ENCODE results near the gene NAP1L4.

NAP1L4 gene

DNA sequence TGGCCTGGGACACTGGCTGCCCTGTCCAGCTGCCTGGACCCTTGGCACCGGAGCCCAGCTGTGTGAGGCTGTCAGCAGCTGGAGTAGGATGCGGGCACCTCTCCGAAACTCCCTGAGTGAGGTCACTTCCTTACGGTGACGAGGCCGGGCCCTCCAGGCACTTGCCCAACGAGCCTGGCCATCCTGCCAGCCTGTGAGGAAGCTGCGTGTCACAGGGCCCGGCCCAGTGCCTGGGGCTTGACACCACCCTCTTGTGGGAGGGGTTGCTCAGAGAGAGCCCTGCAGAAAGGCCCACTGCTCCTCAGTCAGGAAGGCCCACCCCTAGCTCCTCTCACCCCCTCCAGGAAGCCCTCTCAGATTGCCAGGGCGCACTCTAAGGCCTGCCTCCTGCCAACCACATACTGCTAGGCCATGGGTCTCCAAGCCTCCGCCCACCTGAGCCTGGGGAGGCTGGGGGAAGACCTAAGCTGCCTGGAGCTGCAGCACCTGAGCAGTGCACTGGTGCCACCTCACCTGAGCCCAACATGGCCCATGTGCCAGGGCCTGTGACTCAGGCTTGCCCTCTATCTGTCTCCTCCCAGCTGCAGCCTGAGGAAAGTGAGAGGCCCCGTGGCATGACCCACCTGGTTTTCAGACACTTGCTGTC is 58.6 kb downstream of the NAP1L4 start:
- peak; percentile 67 for DNase-seq

DNA sequence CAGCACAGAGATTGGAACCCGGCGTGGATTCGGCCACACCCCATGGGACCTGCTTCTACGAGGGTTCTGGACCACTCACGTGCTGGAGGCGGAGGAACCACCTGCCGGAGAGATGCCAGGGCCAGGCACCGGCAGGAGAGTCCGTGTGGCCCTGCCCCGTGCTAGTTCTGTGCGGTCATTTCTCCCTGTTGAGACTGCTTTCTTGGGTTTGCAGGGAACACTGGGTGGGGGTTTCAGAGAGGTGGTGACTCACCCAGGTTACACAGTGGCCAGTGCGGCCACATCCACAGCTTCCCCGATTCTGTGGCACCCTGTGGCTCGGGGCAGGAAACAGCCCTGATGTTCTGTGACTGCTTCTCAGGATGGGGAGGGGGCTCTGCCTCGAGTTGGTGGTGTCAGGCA is 59.3 kb downstream of the NAP1L4 start:
- DNase-seq = no peak

DNA sequence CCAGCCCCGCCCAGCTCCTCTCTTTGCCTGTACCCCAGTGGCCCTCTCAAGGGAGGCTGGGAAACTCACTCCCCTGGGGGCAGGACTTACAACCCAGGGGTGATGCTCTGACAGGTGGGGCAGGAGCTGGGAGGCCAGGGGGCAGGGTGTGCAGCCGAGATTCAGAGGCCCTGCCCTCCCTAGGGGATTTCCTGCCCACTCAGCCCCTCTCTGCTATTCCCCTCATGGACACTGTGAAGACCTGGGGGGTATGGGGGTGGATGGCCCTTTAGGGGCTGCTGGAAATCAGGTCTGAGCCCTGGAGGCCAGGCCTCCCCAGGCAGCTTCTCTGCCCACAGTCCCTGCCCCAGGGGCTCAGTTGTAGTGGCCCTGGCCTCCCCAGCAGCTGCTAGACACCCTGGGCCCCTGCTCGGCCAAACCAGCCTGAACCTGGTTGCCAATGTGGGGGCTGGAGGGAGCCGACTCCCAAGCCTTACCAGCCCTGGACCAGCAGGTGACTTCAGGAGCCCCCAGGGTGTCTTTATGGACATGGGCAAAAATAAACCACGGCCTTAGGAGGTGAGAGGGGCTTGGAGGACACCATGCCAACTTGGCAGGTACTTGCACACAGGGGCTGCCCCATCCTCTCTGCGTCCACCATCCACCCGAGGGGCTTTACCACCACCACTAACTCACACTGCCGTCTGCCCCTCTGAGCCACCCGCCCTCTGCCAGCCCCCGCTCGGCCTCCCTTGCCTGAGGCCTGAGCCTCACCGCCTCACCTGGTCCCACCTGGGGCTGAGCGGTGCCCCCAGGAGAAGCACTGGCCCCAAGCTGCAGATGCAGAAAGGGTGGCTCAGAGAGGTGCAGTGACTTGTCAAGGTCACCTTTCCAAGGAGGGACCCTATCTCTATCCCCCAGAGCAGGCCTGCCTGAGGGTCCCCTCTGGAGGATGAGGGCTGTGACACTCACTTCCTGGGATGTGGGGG is 60.1 kb downstream of the NAP1L4 start:
- DNase-seq = no peak

DNA sequence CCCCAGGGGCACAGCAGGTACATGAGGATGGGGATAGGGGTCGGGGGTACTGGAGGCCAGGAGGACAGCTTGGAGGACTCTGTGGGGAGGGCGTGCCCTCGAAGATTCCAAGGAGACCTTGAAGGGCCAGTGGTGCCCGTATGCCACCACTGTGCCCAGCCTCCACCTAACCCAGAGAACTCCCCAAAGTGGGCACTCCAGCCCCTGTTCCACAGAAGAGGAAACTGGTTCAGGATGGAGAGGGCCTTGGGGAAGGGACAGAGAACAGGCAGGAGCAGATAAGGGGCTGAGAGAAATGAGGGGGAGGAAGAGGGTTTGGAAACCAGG is 60.7 kb downstream of the NAP1L4 start:
- no peak for DNase-seq

DNA sequence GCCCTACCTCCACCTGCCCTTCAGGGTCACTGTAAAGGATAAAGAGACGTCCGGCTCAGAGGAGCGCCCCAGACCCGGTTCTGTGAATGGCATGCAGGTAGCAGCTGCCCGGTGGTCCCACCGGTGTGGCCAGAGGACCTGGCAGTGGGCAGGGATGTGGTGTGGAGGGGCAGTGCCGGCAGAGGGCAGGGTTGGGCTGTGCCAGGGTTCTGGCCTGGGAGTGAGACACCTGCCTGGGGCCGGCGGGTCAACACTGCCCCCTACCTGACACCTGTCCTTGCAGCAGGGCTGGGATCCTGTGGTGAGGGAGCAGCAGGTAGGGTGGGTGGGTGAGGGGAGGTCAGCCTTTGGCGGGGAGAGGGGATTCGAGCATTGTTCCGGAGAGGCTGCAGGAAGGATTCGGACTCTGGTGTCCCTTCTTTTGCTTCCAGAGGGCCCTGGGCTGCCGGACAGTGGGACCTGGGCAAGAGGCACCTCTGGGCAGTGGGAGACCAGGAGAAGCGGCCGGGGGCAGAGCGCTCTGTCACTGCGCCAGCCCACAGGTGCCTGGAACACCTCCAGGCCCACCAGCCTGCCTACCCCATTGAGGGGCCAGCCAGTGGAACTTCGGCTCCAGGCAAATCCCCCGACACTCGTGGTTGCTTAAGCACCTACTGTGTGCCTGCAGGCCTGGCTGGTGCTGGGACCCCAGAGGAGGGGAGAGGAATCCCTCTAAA is 61.3 kb downstream of the NAP1L4 start:
- DNase-seq = peak; percentile 46

DNA sequence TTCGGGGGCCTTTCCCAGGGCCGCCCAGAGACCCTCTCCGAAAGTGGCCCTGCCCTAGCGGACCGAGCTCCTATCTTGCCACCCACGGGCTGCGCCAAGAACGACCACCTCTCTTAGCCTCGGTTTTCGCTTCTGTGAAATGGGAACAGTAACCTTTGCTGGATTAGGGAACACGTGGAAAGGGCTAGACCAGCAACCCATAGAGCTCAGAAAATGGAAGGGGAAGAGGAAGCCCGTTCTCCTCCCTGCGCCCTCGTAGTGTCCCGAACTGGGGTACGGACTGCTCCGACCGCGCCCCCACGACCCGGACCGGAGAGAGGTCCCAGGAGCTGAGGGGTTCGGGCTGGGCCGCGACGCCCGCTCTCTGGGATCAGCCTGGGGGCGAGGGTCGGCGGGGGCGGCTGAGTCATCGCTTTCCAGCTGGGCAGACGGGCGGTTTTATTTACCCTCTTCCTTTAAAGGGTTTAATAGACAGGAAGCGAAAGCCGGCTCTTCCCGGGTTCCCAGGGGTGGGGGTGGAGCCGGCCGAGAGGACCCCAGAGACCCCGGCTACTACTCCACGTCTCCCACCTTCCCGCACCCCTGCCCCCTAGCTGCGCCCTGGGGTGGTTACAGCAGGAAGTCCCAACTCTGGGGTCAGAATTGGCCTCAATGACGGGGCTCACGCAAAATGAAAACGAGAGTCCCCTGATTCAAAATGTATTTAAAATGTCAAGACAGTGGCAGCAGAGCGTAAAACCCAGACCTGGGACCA is 62.0 kb downstream of the NAP1L4 start:
- DNase-seq = peak; percentile 46

DNA sequence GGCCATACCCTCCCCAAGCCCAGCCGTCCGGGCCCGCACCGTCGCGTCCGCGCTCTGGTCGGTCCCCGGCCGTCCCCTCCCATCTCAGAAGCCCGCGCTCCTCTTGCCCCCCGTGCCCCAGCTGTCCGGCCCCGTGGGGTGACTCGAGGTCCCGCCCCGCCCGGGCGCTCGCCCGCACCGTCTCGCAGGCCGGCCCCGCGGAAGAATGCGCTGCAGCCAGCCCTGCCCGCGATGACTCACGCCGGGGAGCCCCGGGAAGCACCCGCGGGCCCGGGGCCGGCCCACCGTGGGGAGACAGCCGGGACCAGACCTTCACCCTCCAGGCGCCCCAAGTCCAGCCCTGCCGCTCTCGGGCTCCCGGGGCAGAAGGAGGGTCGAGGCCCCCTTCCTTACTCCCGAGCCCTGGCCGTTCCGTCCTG is 62.6 kb downstream of the NAP1L4 start:
- peak; percentile 45 for DNase-seq

DNA sequence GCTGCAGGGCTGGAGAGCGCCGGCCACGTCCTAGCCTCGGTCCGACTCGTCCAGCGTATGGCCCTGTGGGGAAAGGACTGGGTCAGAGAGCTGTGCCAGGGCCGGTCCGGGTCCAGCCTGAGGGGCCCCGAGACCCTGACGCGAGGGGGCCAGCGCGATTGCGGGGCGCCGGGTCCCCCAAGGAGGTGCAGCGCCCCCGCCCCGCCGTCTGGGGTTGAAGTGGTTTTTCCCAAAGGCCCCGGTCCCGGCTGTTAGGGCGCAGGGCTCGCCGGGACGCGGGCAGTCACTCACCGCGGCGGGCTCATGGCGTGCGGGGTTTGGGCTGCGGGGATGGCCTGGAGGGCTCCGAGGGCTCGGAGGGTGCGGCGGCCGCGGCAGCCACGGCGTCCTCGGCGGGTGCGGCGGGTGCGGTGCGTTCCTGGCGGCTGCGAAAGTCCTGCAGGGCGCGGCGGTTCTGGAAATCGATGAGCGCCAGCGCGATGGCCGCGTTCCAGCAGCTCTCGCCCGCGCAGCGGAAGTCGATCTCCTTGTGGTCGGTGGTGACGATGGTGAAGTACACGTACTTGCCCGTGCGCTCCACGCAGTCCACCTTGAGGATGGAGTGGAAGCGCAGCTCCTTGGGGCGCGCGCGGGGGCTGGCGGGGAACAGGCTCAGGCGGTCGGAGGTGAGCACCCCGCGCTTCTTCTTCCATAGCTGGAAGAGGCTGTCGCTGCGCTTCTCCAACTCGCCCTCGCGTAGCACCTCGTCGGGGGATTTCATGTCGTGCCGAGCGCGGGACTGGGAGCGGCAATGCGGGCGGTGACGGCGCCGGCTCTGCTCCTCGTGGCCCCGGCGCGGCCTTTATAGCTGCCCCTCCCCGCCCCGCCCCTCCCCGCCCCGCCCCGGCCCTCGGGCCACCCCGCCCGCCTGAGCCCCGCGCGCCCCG is 63.3 kb downstream of the NAP1L4 start, which contains the start of gene PHLDA2:
Gene PHLDA2 (minus strand): TSS at position 816 of the 926 bp plus-strand sequence. CDS start 56 bp downstream, at position 760.
- peak; percentile 66 for DNase-seq

DNA sequence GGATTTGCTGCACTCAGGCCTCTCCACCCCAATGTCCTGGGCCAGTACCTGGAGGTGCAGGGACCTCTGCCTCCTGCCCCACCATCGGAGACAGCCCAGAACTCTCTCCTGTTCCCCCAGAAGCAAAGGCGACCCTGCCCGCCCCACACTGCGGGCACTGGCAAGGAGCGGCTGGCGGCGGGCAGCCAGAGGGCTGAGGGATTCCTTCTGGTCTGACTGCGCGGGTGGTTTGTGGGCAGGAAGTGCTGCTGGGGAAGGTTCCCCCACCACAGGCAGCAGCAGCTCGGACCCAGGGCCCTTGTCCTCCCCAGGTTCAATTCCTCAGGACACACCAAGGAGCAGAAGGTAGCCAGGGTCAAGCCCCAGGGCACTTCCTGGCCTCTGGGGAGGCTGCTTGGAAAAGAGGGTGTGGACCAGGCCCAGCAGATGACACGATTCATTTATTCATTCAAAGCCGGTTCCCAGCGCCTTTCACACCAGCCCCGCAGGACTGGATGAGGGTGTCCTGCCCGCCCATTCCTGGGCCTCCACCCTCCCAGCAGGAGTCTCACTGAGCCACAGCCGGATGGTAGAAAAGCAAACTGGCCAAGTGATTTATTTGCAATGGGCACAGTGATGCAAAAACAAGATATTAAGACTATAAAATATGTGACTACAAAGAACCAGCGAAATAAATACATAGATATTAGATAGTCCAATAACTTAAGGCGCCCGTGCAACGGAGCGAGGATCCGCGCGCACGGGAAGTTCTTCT is 64.1 kb downstream of the NAP1L4 start:
- no peak for DNase-seq

DNA sequence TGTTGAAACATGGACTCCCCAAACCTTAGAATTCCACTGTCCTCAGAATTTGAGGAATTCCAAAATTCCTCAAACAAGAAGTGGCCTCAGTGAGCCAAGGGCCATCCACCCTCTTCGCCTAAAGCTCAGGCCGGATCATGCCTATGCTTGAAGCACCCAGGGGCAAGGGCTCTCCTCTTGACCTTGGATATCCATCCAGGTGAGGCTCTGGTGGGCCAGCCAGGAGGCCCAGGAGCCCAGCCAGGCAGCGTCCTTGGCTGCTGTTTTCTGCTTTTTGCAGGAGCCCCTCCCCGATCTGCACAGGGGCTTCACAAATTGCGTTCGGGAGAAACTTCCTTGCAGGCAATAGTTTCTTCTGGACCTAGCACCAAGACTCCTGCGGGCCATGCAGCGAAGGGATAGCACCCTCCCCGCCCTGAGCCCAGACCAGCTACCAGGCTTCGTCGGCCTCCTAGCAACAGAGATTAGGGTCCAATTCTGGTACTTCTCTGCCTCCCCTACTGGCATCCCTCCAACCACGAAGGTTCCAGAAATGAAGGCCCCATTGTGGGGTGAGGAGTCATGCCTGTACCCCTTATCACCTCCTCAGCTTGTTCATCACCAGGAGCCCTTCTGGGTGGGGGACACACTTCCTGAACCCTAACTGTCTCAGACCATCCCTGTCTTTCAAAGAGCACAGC is 64.9 kb downstream of the NAP1L4 start:
- no peak for DNase-seq

DNA sequence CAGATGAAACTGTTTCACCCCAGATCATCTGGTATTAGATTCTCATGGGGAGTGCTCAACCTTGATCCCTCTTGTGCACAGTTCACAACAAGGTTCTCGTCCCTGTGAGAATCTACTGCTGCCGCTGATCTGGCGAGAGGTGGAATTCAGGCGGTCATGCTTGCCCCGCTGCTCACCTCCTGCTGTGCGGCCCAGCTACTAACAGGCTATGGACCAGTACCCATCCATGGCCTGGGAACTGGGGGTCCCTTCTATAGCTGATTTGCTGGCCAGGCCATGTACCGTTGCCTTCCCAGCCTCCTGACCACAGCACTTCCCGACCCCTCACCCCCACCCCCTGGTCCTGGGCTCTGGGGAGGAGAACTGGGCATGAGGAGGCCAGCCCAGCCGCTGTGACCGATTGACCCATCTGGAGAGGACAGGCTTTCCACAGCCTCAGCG is 65.5 kb downstream of the NAP1L4 start:
- DNase-seq = no peak

DNA sequence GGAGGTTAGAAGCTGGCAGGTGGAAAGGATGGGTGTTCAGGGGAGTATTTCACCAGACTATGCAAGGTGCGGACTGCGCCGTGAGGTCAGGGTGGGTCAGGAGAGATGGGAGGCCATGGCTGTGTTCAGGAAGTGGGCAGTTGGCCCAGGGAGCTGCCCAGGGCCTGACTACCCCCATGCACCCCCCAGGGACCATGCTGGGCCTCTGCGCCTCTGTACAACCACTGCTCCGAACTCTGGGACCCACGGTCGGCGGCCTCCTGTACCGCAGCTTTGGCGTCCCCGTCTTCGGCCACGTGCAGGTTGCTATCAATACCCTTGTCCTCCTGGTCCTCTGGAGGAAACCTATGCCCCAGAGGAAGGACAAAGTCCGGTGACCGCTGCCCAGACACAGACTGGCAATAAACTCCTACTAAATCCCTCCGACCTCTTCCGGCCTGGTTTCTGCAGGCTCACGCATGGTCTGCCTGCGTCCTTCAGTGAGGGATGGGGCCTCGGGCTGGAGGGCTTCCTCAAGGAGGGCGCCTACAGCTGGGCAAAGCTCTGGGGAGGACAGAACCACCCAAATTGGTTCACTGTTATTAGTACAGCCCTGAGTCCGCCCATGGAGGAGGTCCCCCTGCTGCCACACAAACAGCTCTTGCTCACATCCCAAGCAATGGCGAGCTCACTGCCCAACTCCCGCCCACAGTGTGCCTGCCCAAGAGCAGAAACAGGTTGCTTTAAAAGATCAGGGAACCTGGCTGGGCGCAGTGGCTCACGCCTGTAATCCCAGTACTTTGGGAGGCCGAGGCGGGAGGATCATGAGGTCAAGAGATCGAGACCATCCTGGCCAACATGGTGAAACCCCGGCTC is 67.1 kb downstream of the NAP1L4 start:
- no peak for DNase-seq

DNA sequence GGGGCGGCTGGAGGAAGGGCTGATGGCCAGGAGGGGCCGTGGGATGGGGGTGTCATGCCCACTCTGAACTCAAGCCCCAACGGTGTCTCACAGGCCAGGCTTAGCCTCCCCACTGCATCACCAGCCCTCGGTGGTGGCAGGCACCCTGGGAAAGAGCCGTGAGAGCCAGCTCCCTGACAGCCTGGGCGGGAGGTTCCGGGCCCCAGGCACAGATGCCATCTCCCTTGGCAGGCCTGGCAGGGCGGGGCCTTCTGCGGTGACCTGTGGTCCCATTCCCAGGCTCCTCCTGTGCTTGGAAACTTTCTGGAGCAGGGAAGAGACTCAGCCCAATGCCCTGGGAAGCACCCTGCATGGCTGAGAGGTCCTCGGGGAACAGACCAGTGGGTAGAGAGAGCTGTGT is 67.7 kb downstream of the NAP1L4 start:
- DNase-seq = no peak

DNA sequence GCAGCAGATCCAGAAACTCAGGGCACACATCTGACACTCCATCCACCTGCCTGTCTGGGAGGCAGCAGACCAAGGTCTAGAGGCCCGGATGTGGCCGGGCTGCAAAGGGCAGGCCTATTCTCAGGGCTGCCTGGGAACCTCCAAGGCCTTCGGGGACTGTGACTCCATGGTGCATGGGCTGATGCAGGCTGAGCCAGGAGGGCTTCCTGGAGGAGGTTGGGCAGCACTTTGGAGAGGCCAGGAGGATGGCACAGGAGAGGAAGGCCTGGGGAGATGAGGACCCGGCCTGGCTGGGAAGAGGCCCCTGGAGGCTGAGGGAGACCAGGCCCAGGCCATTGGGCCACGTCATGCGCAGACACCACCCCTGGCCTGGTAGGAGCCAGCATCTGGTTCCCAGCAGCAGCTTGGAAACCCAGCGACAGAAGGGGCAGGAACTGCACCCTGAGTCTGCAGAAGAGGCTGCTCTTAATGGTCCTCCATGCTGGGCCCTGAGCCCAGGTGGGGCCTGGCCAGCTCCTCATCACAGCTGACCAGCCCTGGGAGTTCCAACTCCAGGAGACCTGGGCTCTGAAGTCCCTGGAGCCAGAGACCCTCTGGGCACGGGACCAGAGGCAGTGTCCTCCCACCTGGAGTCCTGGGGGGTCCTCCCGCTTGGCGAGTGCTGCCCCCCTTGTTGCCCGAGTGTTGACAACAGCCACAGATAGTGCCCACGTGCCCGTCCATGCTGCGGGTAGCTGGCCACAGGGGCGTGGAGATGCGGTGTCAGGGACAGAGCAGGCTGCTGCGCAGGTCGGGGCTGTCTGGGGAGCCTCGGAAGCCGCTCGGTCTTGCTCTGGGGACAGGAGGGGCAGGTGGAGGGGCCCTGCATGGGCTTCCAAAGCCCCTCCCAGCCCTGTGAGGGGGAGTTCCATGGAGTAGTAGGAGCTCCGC is 68.4 kb downstream of the NAP1L4 start:
- no peak for DNase-seq

DNA sequence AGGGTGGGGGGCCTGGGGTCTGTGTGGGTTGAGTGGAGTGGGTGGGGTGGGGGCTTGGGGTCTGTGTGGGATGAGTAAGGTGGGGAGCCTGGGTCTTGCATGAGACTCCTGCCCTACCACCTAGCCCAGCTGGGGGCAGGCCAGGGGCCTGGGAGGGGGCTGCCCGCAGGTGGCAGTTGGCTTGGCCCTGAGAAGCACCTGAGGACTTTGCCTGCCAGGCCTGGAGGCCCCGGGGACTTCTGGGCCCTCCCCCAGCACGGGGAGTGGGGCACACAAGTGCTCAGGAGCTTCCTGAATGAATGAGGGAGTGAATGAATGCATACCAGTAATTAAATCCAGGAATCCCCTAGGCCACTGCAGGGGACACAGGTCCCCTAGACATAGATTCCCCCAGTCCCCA is 69.5 kb downstream of the NAP1L4 start:
- DNase-seq = no peak

DNA sequence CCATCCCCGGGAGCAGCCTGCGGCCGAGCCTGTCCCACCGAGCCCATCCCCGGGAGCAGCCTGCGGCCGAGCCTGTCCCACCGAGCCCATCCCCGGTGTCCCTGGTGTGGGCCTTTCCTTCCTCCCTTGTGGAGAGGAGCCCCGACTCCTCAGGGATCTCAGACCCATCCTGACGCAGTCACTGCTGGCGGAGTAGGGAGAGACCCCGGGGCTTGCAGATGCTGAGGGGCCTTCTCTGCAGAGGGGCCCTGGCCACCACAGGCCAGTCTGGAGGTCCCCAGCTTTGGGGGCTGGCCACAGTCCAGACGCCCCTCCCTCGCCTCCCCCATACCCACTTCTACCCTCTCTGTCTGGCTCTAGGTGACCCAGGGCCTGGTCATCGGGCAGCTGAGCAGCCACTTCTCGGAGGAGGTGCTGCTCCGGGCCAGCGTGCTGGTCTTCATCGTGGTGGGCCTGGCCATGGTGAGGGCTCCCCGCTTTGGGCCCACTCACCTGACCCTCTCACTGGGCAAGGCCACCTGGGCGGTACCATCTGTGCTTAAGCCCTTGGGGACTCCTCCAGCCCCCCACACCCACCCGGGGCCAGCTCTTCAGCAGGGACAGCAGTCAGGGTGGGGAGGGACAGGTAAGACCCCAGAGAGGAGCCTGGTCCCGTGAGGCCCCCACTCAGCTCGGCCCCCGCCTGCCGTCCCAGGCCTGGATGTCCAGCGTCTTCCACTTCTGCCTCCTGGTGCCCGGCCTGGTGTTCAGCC is 70.2 kb downstream of the NAP1L4 start:
- DNase-seq = no peak

DNA sequence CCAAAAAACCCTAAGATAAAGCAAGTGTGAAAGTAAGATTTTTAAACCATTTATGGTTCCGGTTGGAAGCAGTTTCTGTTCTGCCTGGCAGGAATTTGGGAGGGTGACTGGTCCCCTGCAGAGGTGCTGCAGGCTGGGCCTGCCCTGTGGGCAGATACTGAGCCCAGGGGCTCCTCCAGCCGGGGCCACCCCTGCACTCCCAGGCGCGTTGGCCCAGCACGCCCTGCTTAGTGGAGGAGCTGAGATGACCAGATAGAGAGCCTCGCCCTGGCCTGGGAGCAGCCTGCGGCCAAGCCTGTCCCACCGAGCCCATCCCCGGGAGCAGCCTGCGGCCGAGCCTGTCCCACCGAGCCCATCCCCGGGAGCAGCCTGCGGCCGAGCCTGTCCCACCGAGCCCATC is 70.9 kb downstream of the NAP1L4 start:
- DNase-seq = no peak

All from stimulated activated CD4-positive, alpha-beta T cell treated with anti-CD3 and anti-CD28 coated beads, Interleukin-1b, Interleukin-23, amount 100 ng/mL, for 48 hours (primary cell).